Measurements from ENCODE around the gene N4BP2L1.

Gene N4BP2L1

GRCh38 chr13:32431361-32431760, 3.4 kb upstream of the N4BP2L1 start:
- no peak for DNase-seq (ENCODE audit: low spot score)

GRCh38 chr13:32430018-32430747, 2.3 kb upstream of the N4BP2L1 start:
- no peak for DNase-seq (ENCODE audit: low spot score)

GRCh38 chr13:32429433-32429909, 1.5 kb upstream of the N4BP2L1 start:
- no peak for DNase-seq (ENCODE audit: low spot score)

- DNase-seq (ENCODE audit: low spot score) = peak; percentile 47
These were observed 877 bp upstream of the N4BP2L1 start for GRCh38 chr13:32428581-32429432.

- peak; percentile 31 for DNase-seq (ENCODE audit: low spot score)
These were observed 709 bp downstream of the N4BP2L1 start for GRCh38 chr13:32426990-32427851.

GRCh38 chr13:32426191-32426989, 1.5 kb downstream of the N4BP2L1 start:
- DNase-seq (ENCODE audit: low spot score) = peak; percentile 60

GRCh38 chr13:32425158-32425557, 2.8 kb downstream of the N4BP2L1 start:
- DNase-seq (ENCODE audit: low spot score) = no peak

GRCh38 chr13:32423592-32423991, 4.3 kb downstream of the N4BP2L1 start:
- DNase-seq (ENCODE audit: low spot score) = no peak

- DNase-seq (ENCODE audit: low spot score) = no peak
These were observed 8.1 kb downstream of the N4BP2L1 start for GRCh38 chr13:32419862-32420261.

- no peak for DNase-seq (ENCODE audit: low spot score)
These were observed 9.9 kb downstream of the N4BP2L1 start for GRCh38 chr13:32417995-32418394.

- DNase-seq (ENCODE audit: low spot score) = no peak
These were observed 12.9 kb downstream of the N4BP2L1 start for GRCh38 chr13:32415019-32415418.

GRCh38 chr13:32414580-32414979, 13.3 kb downstream of the N4BP2L1 start:
- peak; percentile 21 for DNase-seq (ENCODE audit: low spot score)

GRCh38 chr13:32413284-32413683, 14.6 kb downstream of the N4BP2L1 start:
- no peak for DNase-seq (ENCODE audit: low spot score)

GRCh38 chr13:32409561-32410421, 18.1 kb downstream of the N4BP2L1 start:
- peak; percentile 32 for DNase-seq (ENCODE audit: low spot score)

GRCh38 chr13:32409001-32409313, 19.0 kb downstream of the N4BP2L1 start:
- DNase-seq (ENCODE audit: low spot score) = no peak

- DNase-seq (ENCODE audit: low spot score) = no peak
These were observed 19.5 kb downstream of the N4BP2L1 start for GRCh38 chr13:32408296-32409000.

- DNase-seq (ENCODE audit: low spot score) = no peak
These were observed 20.1 kb downstream of the N4BP2L1 start for GRCh38 chr13:32407854-32408253.

- no peak for DNase-seq (ENCODE audit: low spot score)
These were observed 24.8 kb downstream of the N4BP2L1 start for GRCh38 chr13:32403108-32403507.

GRCh38 chr13:32391101-32391619, 36.8 kb downstream of the N4BP2L1 start:
- DNase-seq (ENCODE audit: low spot score) = no peak

GRCh38 chr13:32390484-32390883, 37.4 kb downstream of the N4BP2L1 start:
- DNase-seq (ENCODE audit: low spot score) = no peak
